H1 (cell line): ENCODE measurements around the gene PPP1R14C. TPM values are rescaled to one million over a fixed set of nuclear protein-coding genes. Genes with fewer than 3 reads are reported as not detected.

ENCODE experiments used
- CTCF ChIA-PET: fragments of 300-600 bp; sonication (Branson Sonifier 250); formaldehyde crosslinking; loops from one replicate; lab custom pipeline; 2021; ENCODE audit not compliant: partially characterized antibody; lab: Charles Lee
- POLR2A ChIA-PET: fragments of 300-600 bp; sonication (Branson Sonifier 250); formaldehyde crosslinking; loops from one replicate; lab custom pipeline; 2021; ENCODE audit warnings: inconsistent platforms; ENCODE audit not compliant: partially characterized antibody; lab: Charles Lee
- DNase-seq, 2 experiments: peaks; one replicate each; pipeline versions ENCODE4 v3.0.0 to v3.0.0-alpha.2; 2010 to 2022; ENCODE audit warnings: low spot score in 2 of 2, low read depth in 1 of 2, mixed read lengths in 1 of 2
- FAIRE-seq: peaks from 2 replicates; lab custom pipeline; 2011; peaks lifted over from hg19 to GRCh38; lab: Jason Lieb, UNC
- H2AFZ ChIP-seq: 2 replicates; pipeline ENCODE4 v1.8.1; 2012; ENCODE audit warnings: low read length, inconsistent platforms
- H2AK5ac ChIP-seq: 2 replicates; pipeline ENCODE4 v1.6.1; 2013; ENCODE audit warnings: low read depth, low read length
- H2BK120ac ChIP-seq: replicated peaks from 2 replicates; pipeline ENCODE3; 2013; ENCODE audit warnings: low read depth, low read length, inconsistent platforms
- H2BK12ac ChIP-seq: 2 replicates; pipeline ENCODE4 v1.6.1; 2013; ENCODE audit warnings: low read depth, low read length
- H2BK15ac ChIP-seq: 2 replicates; pipeline ENCODE4 v1.6.1; 2013; ENCODE audit warnings: low read length
- H2BK20ac ChIP-seq: 2 replicates; pipeline ENCODE4 v1.6.1; 2013; ENCODE audit warnings: low read length
- H2BK5ac ChIP-seq: 2 replicates; pipeline ENCODE4 v1.6.1; 2013; ENCODE audit warnings: low read depth, low read length
- H3K14ac ChIP-seq: 2 replicates; pipeline ENCODE4 v1.6.1; 2013; ENCODE audit warnings: inconsistent platforms; ENCODE audit not compliant: insufficient read length
- H3K18ac ChIP-seq: 2 replicates; pipeline ENCODE4 v1.6.1; 2013; ENCODE audit warnings: low read length; ENCODE audit errors: extremely low read depth
- H3K23ac ChIP-seq: 2 replicates; pipeline ENCODE4 v1.6.1; 2013; ENCODE audit warnings: inconsistent platforms; ENCODE audit not compliant: insufficient read length
- H3K23me2 ChIP-seq: 2 replicates; pipeline ENCODE4 v1.6.1; 2013; ENCODE audit warnings: low read depth, low read length
- H3K27ac ChIP-seq: 2 replicates; pipeline ENCODE4 v1.6.1; 2011; ENCODE audit warnings: low read depth, low read length, inconsistent platforms
- H3K27me3 ChIP-seq, 4 experiments: replicated peaks in 1 of 4; 1 replicate in 1 of 4; 2 replicates in 3 of 4; pipeline versions ENCODE4 v1.6.1 to v1.8.1; 2011 to 2013; ENCODE audit warnings: low read length in 3 of 4, mild to moderate bottlenecking in 3 of 4, inconsistent platforms in 2 of 4, mixed read lengths in 2 of 4, moderate library complexity in 1 of 4; ENCODE audit not compliant: control insufficient read depth in 3 of 4, insufficient read depth in 3 of 4; ENCODE audit errors: extremely low read depth in 1 of 4
- H3K36me3 ChIP-seq, 4 experiments: 2 replicates each; pipeline versions ENCODE4 v1.6.1 to v1.8.1; 2011 to 2013; ENCODE audit warnings: mild to moderate bottlenecking in 4 of 4, low read length in 3 of 4, moderate library complexity in 2 of 4, control low read depth in 1 of 4, inconsistent platforms in 1 of 4; ENCODE audit not compliant: insufficient read depth in 4 of 4, control insufficient read depth in 2 of 4
- H3K4ac ChIP-seq: replicated peaks from 2 replicates; pipeline ENCODE3; 2013; ENCODE audit warnings: low read length, low read depth, mixed read lengths, inconsistent platforms; ENCODE audit not compliant: insufficient read length
- H3K4me1 ChIP-seq, 4 experiments: replicated peaks in 1 of 4; 1 replicate in 1 of 4; 2 replicates in 3 of 4; pipeline versions ENCODE4 v1.6.1 to v1.8.1; 2011 to 2013; ENCODE audit warnings: low read length in 3 of 4, inconsistent platforms in 2 of 4, mixed read lengths in 1 of 4; ENCODE audit not compliant: insufficient read depth in 4 of 4, control insufficient read depth in 3 of 4
- H3K4me2 ChIP-seq, 2 experiments: 2 replicates each; pipeline versions ENCODE4 v1.6.1 to v1.8.1; 2011 to 2013; ENCODE audit warnings: low read depth in 2 of 2, low read length in 2 of 2, control low read depth in 1 of 2, inconsistent platforms in 1 of 2, mild to moderate bottlenecking in 1 of 2; ENCODE audit not compliant: insufficient read depth in 1 of 2
- H3K4me3 ChIP-seq, 4 experiments: fragments of 200-600, 300-600 bp in 1 of 4; sonication (generic), shearing (Covaris generic), sonication (Bioruptor Twin) in 1 of 4; 2 replicates each; pipeline versions ENCODE4 v1.5.1 to v1.8.1; 2011 to 2016; ENCODE audit warnings: low read length in 4 of 4, low read depth in 3 of 4, control low read depth in 2 of 4, inconsistent platforms in 2 of 4, mild to moderate bottlenecking in 2 of 4, mixed read lengths in 1 of 4, moderate library complexity in 1 of 4; ENCODE audit not compliant: insufficient read depth in 2 of 4; ENCODE audit errors: extremely low read depth in 1 of 4
- H3K56ac ChIP-seq: replicated peaks from 2 replicates; pipeline ENCODE3; 2013; ENCODE audit warnings: low read depth, mild to moderate bottlenecking, mixed read lengths, low read length, inconsistent platforms; ENCODE audit not compliant: insufficient read length
- H3K79me1 ChIP-seq: 2 replicates; pipeline ENCODE4 v1.6.1; 2013; ENCODE audit warnings: low read depth, low read length, control low read depth
- H3K79me2 ChIP-seq, 2 experiments: 2 replicates each; pipeline versions ENCODE4 v1.6.1 to v1.8.1; 2012 to 2013; ENCODE audit warnings: low read length in 2 of 2, mild to moderate bottlenecking in 2 of 2, inconsistent platforms in 1 of 2; ENCODE audit not compliant: insufficient read depth in 2 of 2, control insufficient read depth in 1 of 2
- H3K9ac ChIP-seq, 4 experiments: replicated peaks in 1 of 4; 1 replicate in 1 of 4; 2 replicates in 3 of 4; pipeline versions ENCODE4 v1.6.1 to v1.8.1; 2011 to 2013; ENCODE audit warnings: low read depth in 3 of 4, low read length in 3 of 4, control low read depth in 2 of 4, mild to moderate bottlenecking in 2 of 4, moderate library complexity in 2 of 4, inconsistent platforms in 1 of 4; ENCODE audit errors: extremely low read depth in 1 of 4
- H3K9me3 ChIP-seq, 2 experiments: 2 replicates each; pipeline versions ENCODE4 v1.6.1 to v1.8.1; 2012 to 2013; ENCODE audit warnings: mild to moderate bottlenecking in 2 of 2, moderate library complexity in 2 of 2, control low read depth in 1 of 2, inconsistent platforms in 1 of 2, low read depth in 1 of 2, low read length in 1 of 2, mixed read lengths in 1 of 2; ENCODE audit not compliant: insufficient read depth in 2 of 2
- H4K20me1 ChIP-seq, 2 experiments: replicated peaks in 1 of 2; 2 replicates each; pipeline versions ENCODE3 to v1.8.1; 2011 to 2013; ENCODE audit warnings: inconsistent platforms in 2 of 2, low read length in 2 of 2, mild to moderate bottlenecking in 1 of 2; ENCODE audit not compliant: insufficient read depth in 2 of 2, control insufficient read depth in 1 of 2
- H4K5ac ChIP-seq: 2 replicates; pipeline ENCODE4 v1.6.1; 2013; ENCODE audit warnings: low read length, low read depth, mixed read lengths, inconsistent platforms; ENCODE audit not compliant: insufficient read length
- H4K8ac ChIP-seq: 2 replicates; pipeline ENCODE4 v1.8.0; 2013; ENCODE audit warnings: mild to moderate bottlenecking, moderate library complexity, low read length, inconsistent platforms; ENCODE audit not compliant: insufficient read depth; ENCODE audit errors: extremely low read depth
- H4K91ac ChIP-seq: replicated peaks from 2 replicates; pipeline ENCODE3; 2013; ENCODE audit warnings: low read length, mixed read lengths, inconsistent platforms; ENCODE audit not compliant: insufficient read length
- CEBPB ChIP-seq: IDR thresholded peaks from 2 replicates; pipeline ENCODE4 v1.6.1; 2012; ENCODE audit warnings: low read depth, low read length
- CREB1 ChIP-seq: IDR thresholded peaks from 2 replicates; pipeline ENCODE4 v1.6.1; 2012; ENCODE audit warnings: inconsistent platforms
- CTBP2 ChIP-seq: IDR thresholded peaks from 2 replicates; pipeline ENCODE4 v1.7.0; 2011; ENCODE audit warnings: borderline replicate concordance, mild to moderate bottlenecking, moderate library complexity, mixed read lengths, low read length; ENCODE audit not compliant: insufficient read depth, insufficient read length
- HDAC6 ChIP-seq: IDR thresholded peaks from one replicate; pipeline ENCODE4 v1.7.1; 2012; ENCODE audit warnings: low read depth, mild to moderate bottlenecking, inconsistent platforms, low read length, moderate library complexity
- JUND ChIP-seq: IDR thresholded peaks from 2 replicates; pipeline ENCODE4 v1.6.1; 2011; ENCODE audit warnings: mild to moderate bottlenecking, improper control_type of control experiment, low read length
- KDM4A ChIP-seq: IDR thresholded peaks from one replicate; pipeline ENCODE4 v1.7.1; 2012; ENCODE audit warnings: low read depth, mild to moderate bottlenecking, moderate library complexity, low read length, inconsistent platforms; ENCODE audit not compliant: severe bottlenecking
- RXRA ChIP-seq: IDR thresholded peaks from 2 replicates; pipeline ENCODE4 v1.6.1; 2011; ENCODE audit warnings: low read depth, mild to moderate bottlenecking, low read length, moderate library complexity; ENCODE audit not compliant: insufficient read depth
- SRF ChIP-seq: IDR thresholded peaks from 2 replicates; pipeline ENCODE4 v1.6.1; 2011; ENCODE audit warnings: mild to moderate bottlenecking, low read depth, low read length, moderate library complexity
- TAF7 ChIP-seq: optimal IDR thresholded peaks from 2 replicates; pipeline ENCODE3; 2011; ENCODE audit warnings: low read depth, mild to moderate bottlenecking, inconsistent platforms, low read length, moderate library complexity, borderline replicate concordance
- TBP ChIP-seq: IDR thresholded peaks from 2 replicates; pipeline ENCODE4 v1.6.1; 2011; ENCODE audit warnings: low read depth, low read length, improper control_type of control experiment
- TCF12 ChIP-seq: IDR thresholded peaks from 2 replicates; pipeline ENCODE4 v1.6.1; 2011; ENCODE audit warnings: low read depth, mild to moderate bottlenecking, low read length
- TEAD4 ChIP-seq: IDR thresholded peaks from 2 replicates; pipeline ENCODE4 v1.6.1; 2012; ENCODE audit warnings: low read depth, low read length, inconsistent platforms, mixed read lengths
- WGBS, 2 experiments: shearing (Covaris generic) in 1 of 2; methylation state at CpG; one replicate each; pipeline versions ENCODE4 v1.1.6 to v1.1.7; 2013 to 2015; ENCODE audit warnings: low lambda C conversion rate in 2 of 2, mixed read lengths in 2 of 2, inconsistent platforms in 1 of 2, low coverage in 1 of 2, missing lambda C conversion rate in 1 of 2; ENCODE audit not compliant: insufficient replicate concordance in 2 of 2, insufficient coverage in 1 of 2, insufficient read length in 1 of 2; ENCODE audit errors: extremely low coverage in 1 of 2, missing lambda C conversion rate in 1 of 2; 5-methylcytosine and 5-hydroxymethylcytosine counted together
- polyA plus RNA-seq, 7 experiments: library from polyadenylated mRNA; depleted of rRNA in 3 of 7; stranded (reverse) in 5 of 7; unstranded in 2 of 7; fragments of >200 nt in 5 of 7; fragments of 200-250 nt in 2 of 7; gene quantifications; 1 replicate in 5 of 7; 2 replicates in 1 of 7; 4 replicates in 1 of 7; pipeline versions ENCODE4 v1.2.1 to v1.2.3, GENCODE V29; 2011 to 2013; ENCODE audit warnings: missing spikeins in 2 of 7, mixed read lengths in 2 of 7
- total RNA-seq: library from RNA; stranded (reverse); fragmentation: NEBNext Ultra II Directional; extraction: Animal tissue kit (Norgen Biotek cat#: 25700); gene quantifications from 2 replicates; pipeline ENCODE4 v1.2.1, GENCODE V29; 2021

The PPP1R14C gene
- total and polyA plus RNA-seq, 2 of the 8 experiments (the other 6 are each of a cell fraction or from before 2014, with no cell fraction given) = 0.30 to 0.61 TPM

DNA sequence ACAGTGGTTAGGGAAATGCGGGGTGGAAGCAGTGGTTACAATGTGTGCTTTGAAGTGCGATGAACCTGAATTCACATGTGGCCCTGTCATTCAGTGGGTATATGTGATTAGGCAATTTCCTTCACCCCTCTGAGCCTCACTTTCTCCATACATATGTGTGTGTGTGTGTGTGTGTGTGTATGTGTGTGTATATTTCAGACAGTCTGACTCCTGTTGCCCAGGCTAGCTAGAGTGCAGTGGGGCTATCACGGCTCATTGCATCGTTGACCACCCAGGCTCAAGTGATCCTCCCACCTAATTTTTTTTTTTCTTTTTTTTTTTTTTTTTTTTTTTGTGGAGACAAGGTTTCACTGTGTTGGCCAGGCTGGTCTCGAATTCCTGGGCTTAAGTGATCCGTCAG, 6.3 kb downstream of the PPP1R14C start:
- peaks cover 0 to 2% of the 10 kb centered on the region in 2 experiments for H4K20me1 ChIP-seq
- H3K9ac ChIP-seq = no peak overlapping the region
- no peak overlapping the region for H3K14ac ChIP-seq
- no peak overlapping the region for H2BK20ac ChIP-seq
- H2BK120ac ChIP-seq = no peak overlapping the region
- H3K79me2 ChIP-seq = no peaks in the 10 kb centered on the region
- 85% methylated on average over 4 of the region's 6 CpGs; no CpG with 5 or more reads in 1 of the 2 experiments for WGBS, 2 experiments
- H3K4me1 ChIP-seq = peaks cover 2 to 6% (median 5%) of the 10 kb centered on the region in 4 experiments; a peak in 5 of 7 replicates
- H3K56ac ChIP-seq = no peak overlapping the region
- no peak overlapping the region for H2BK5ac ChIP-seq
- peak overlapping the region; percentile 82; the same call in 1 of the 2 replicates for H2BK15ac ChIP-seq
- H2AFZ ChIP-seq = no peak overlapping the region
- H3K9me3 ChIP-seq = no peaks in the 10 kb centered on the region
- H2AK5ac ChIP-seq = no peak overlapping the region
- no peaks in the 10 kb centered on the region for H3K79me1 ChIP-seq
- no peak overlapping the region for H2BK12ac ChIP-seq
- FAIRE-seq (no peak), DNase-seq (no peak)
- no peaks in the 10 kb centered on the region for H3K23me2 ChIP-seq
- no peak for TF ChIP-seq TAF7
- no peak for TF ChIP-seq TBP
- no peak for TF ChIP-seq RXRA
- no peak for TF ChIP-seq TCF12
- TF ChIP-seq CREB1 = no peak
- no peak for TF ChIP-seq SRF
- no peak for TF ChIP-seq TEAD4
- TF ChIP-seq HDAC6 = no peak
- no peak for TF ChIP-seq CEBPB
- TF ChIP-seq CTBP2 = no peak
- no peak for TF ChIP-seq KDM4A
- no peak for TF ChIP-seq JUND
- H3K18ac ChIP-seq = no peak overlapping the region
- H3K4ac ChIP-seq = no peak overlapping the region
- no peak overlapping the region for H4K5ac ChIP-seq
- H3K27me3 ChIP-seq = peaks cover 9 to 28% (median 15%) of the 10 kb centered on the region in 4 experiments
- H3K23ac ChIP-seq = no peak overlapping the region
- no peak overlapping the region for H3K27ac ChIP-seq
- ChIA-PET POLR2A (no interaction called here), CTCF (interaction anchor here (1.3 kb wide), 1 partner anchor 11 kb away, joined by 3 read pairs; no protein-coding TSS in a partner anchor)
- no peaks in the 10 kb centered on the region for H3K36me3 ChIP-seq
- no peak overlapping the region for H4K8ac ChIP-seq
- H3K4me3 ChIP-seq = no peak overlapping the region
- no peak overlapping the region for H3K4me2 ChIP-seq
- H4K91ac ChIP-seq = no peak overlapping the region
